ENCODE data around the gene CAMTA1. TPM values are rescaled to one million over a fixed set of nuclear protein-coding genes. Genes with fewer than 3 reads are reported as not detected.

CAMTA1 gene
- total RNA-seq, 1 donor from 2014 or later: 47.9 TPM

DNA sequence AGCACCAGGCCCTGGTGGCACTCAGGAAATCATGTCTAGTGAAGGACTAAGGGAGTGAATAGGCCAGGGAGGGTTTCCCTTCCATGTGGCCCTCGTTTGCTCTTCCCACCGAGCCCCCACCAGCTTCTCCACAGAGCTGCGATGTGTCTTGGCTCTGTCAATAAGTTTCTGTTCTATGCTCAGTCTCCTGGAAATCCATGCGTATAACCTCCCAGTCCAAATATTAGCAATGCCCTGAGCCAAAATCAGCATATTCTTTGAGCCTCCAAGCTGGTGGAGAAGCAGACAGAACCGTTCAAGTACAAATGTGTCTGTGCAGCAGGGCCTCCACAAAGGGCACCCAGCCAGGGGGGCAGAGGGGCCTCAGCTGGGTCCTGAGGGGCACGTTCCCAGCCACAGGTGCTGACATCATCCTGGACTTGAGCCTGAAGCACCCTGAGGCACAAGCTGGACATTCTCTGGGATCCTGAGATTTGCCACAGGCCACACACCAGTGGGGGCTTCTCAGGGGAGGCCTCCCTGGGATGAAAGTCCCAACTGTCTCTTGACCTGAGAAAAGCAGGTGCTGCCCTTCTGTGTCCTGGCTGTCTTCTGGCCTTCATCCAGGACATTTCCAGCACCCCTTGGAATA, 635.3 kb downstream of the CAMTA1 start:
- Histone ChIP-seq H3K4me1 (no peaks in the 10 kb centered on the region), H3K27ac (no peak overlapping the region), H3K36me3 (no peaks in the 10 kb centered on the region), H3K9me3 (no peaks in the 10 kb centered on the region), H3K4me3 (no peak overlapping the region), H3K27me3 (ENCODE audit: low read depth) (no peaks in the 10 kb centered on the region)
- TF ChIP-seq CTCF (IDR thresholded peaks at IDR 0.05): no peak
- ATAC-seq (no peak), DNase-seq (no peak)
- intact Hi-C loops (cut with DNase I): no loop called here

DNA sequence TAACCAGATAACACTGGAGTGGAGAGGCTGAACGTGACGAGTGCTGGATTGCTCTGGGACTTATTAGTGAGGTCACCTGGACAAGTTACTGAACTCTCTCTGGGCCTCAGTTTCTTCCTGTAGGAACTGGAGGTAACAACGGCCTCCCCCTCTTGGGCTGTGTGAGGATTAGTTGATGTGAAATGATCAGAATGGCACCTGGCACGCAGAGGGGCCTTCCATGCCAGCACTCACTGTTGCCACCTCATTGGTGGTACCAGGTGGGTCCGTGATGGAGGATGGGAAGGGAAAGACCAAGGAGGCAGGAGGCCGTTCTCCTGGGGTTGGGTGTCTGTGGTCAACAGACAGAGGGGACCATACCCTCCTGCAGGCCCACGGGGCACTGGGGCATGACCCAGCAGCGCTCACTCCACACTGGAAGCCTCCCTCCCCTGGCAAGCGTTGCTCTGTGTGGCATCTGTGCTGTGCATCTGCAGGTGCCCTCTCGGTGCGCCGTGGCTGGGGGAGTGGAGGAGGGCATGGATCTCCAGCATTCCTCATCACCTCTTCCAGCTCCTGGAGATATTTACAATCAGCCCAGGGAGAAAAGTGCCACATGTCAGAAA, 636.3 kb downstream of the CAMTA1 start:
- Histone ChIP-seq H3K27ac (no peak overlapping the region), H3K9me3 (no peaks in the 10 kb centered on the region), H3K4me3 (no peak overlapping the region), H3K4me1 (no peaks in the 10 kb centered on the region), H3K27me3 (ENCODE audit: low read depth) (no peaks in the 10 kb centered on the region), H3K36me3 (no peaks in the 10 kb centered on the region)
- intact Hi-C loops (cut with DNase I): no loop called here
- TF ChIP-seq CTCF (IDR thresholded peaks at IDR 0.05): no peak
- ATAC-seq: no peak
- no peak for DNase-seq

GRCh38 chr1:7422081-7422480, 636.8 kb downstream of the CAMTA1 start:
- ATAC-seq (no peak), DNase-seq (no peak)
- intact Hi-C loops (cut with DNase I): no loop called here
- no peaks in the 10 kb centered on the region for H3K4me1 ChIP-seq
- H3K9me3 ChIP-seq: no peaks in the 10 kb centered on the region
- TF ChIP-seq CTCF (IDR thresholded peaks at IDR 0.05): no peak
- no peak overlapping the region for H3K27ac ChIP-seq
- H3K36me3 ChIP-seq: no peaks in the 10 kb centered on the region
- no peak overlapping the region for H3K4me3 ChIP-seq
- no peaks in the 10 kb centered on the region for H3K27me3 ChIP-seq (ENCODE audit: low read depth)

- no peak for DNase-seq
- Histone ChIP-seq H3K36me3 (no peaks in the 10 kb centered on the region), H3K27ac (no peak overlapping the region), H3K27me3 (ENCODE audit: low read depth) (no peaks in the 10 kb centered on the region), H3K4me3 (no peak overlapping the region), H3K4me1 (no peaks in the 10 kb centered on the region), H3K9me3 (no peaks in the 10 kb centered on the region)
- peak in 1 of 2 donors; percentile 13 for ATAC-seq
- intact Hi-C loops (cut with DNase I): no loop called here
- no peak for TF ChIP-seq CTCF (IDR thresholded peaks at IDR 0.05)
Measured at GRCh38 chr1:7422561-7422960, 637.3 kb downstream of the CAMTA1 start.

GRCh38 chr1:7422966-7423365, 637.7 kb downstream of the CAMTA1 start:
- no peaks in the 10 kb centered on the region for H3K4me1 ChIP-seq
- no peak for TF ChIP-seq CTCF (IDR thresholded peaks at IDR 0.05)
- no peak for DNase-seq
- H3K27ac ChIP-seq: no peak overlapping the region
- H3K36me3 ChIP-seq: no peaks in the 10 kb centered on the region
- no peaks in the 10 kb centered on the region for H3K9me3 ChIP-seq
- intact Hi-C loops (cut with DNase I): no loop called here
- no peak for ATAC-seq
- no peaks in the 10 kb centered on the region for H3K27me3 ChIP-seq (ENCODE audit: low read depth)
- no peak overlapping the region for H3K4me3 ChIP-seq

Measured in lower lobe of right lung (tissue), 2 donors.